Trophoblast cell (in vitro differentiated cells and primary cell): ENCODE results near the gene GLIPR1L2.

ENCODE experiments used
- DNase-seq, 2 donors: peaks; one replicate each; pipeline ENCODE4 v3.0.0-alpha.2; 2016
- H2AFZ ChIP-seq: 2 replicates; pipeline ENCODE4 v1.6.1; 2013; ENCODE audit warnings: low read length, moderate library complexity, mild to moderate bottlenecking; ENCODE audit not compliant: insufficient read depth, poor library complexity
- H2AK5ac ChIP-seq: 2 replicates; pipeline ENCODE4 v1.6.1; 2013; ENCODE audit warnings: mild to moderate bottlenecking, low read length
- H2BK120ac ChIP-seq: 2 replicates; pipeline ENCODE4 v1.6.1; 2013; ENCODE audit warnings: low read length, mild to moderate bottlenecking, moderate library complexity; ENCODE audit not compliant: insufficient read depth, poor library complexity
- H2BK12ac ChIP-seq: 2 replicates; pipeline ENCODE4 v1.6.1; 2013; ENCODE audit warnings: mild to moderate bottlenecking, low read length, moderate library complexity
- H2BK5ac ChIP-seq: 2 replicates; pipeline ENCODE4 v1.6.1; 2013; ENCODE audit warnings: low read length, low read depth, moderate library complexity, mild to moderate bottlenecking; ENCODE audit not compliant: poor library complexity
- H3K14ac ChIP-seq: 2 replicates; pipeline ENCODE4 v1.6.1; 2013; ENCODE audit warnings: mild to moderate bottlenecking, low read length
- H3K18ac ChIP-seq: 2 replicates; pipeline ENCODE4 v1.6.1; 2013; ENCODE audit warnings: mild to moderate bottlenecking, low read length
- H3K23ac ChIP-seq: 2 replicates; pipeline ENCODE4 v1.6.1; 2013; ENCODE audit warnings: low read length
- H3K27ac ChIP-seq: 2 replicates; pipeline ENCODE4 v1.5.1; 2013; ENCODE audit warnings: low read depth, mild to moderate bottlenecking, inconsistent platforms, low read length, moderate library complexity
- H3K27me3 ChIP-seq: 2 replicates; pipeline ENCODE4 v1.6.1; 2013; ENCODE audit warnings: inconsistent platforms, mild to moderate bottlenecking, low read length, moderate library complexity; ENCODE audit not compliant: insufficient read depth
- H3K36me3 ChIP-seq, 2 experiments: 1 replicate in 1 of 2; 2 replicates in 1 of 2; pipeline ENCODE4 v1.6.1; 2013; ENCODE audit warnings: low read length in 2 of 2, mild to moderate bottlenecking in 2 of 2, moderate library complexity in 1 of 2; ENCODE audit not compliant: insufficient read depth in 2 of 2, control insufficient read depth in 1 of 2
- H3K4ac ChIP-seq: 2 replicates; pipeline ENCODE4 v1.6.1; 2013; ENCODE audit warnings: low read depth, mild to moderate bottlenecking, low read length, moderate library complexity
- H3K4me1 ChIP-seq, 2 experiments: 1 replicate in 1 of 2; 2 replicates in 1 of 2; pipeline ENCODE4 v1.6.1; 2013; ENCODE audit warnings: low read length in 2 of 2, mild to moderate bottlenecking in 2 of 2, moderate library complexity in 1 of 2; ENCODE audit not compliant: insufficient read depth in 2 of 2, control insufficient read depth in 1 of 2
- H3K4me2 ChIP-seq: 2 replicates; pipeline ENCODE4 v1.6.1; 2013; ENCODE audit warnings: inconsistent platforms, mild to moderate bottlenecking, low read length, moderate library complexity
- H3K4me3 ChIP-seq: 2 replicates; pipeline ENCODE4 v1.5.1; 2013; ENCODE audit warnings: mild to moderate bottlenecking, low read depth, low read length, inconsistent platforms
- H3K79me1 ChIP-seq: one replicate; pipeline ENCODE4 v1.6.1; 2013; ENCODE audit warnings: low read length
- H3K79me2 ChIP-seq: 2 replicates; pipeline ENCODE4 v1.6.1; 2013; ENCODE audit warnings: low read length, mild to moderate bottlenecking; ENCODE audit not compliant: control insufficient read depth, insufficient read depth, poor library complexity
- H3K9ac ChIP-seq: 2 replicates; pipeline ENCODE4 v1.6.1; 2013; ENCODE audit warnings: mild to moderate bottlenecking, low read length
- H3K9me3 ChIP-seq: 2 replicates; pipeline ENCODE4 v1.6.1; 2013; ENCODE audit warnings: low read depth, mild to moderate bottlenecking, control low read depth, inconsistent platforms, low read length; ENCODE audit not compliant: insufficient read depth
- H4K12ac ChIP-seq: 2 replicates; pipeline ENCODE4 v1.6.1; 2013; ENCODE audit warnings: low read depth, mild to moderate bottlenecking, low read length, moderate library complexity
- H4K8ac ChIP-seq: 2 replicates; pipeline ENCODE4 v1.6.1; 2013; ENCODE audit warnings: low read depth, mild to moderate bottlenecking, low read length, moderate library complexity
- H4K91ac ChIP-seq: one replicate; pipeline ENCODE4 v1.6.1; 2013; ENCODE audit warnings: low read depth, mild to moderate bottlenecking, low read length, moderate library complexity
- WGBS: extraction: QIAGEN DNeasy Blood & Tissue Kit; methylation state at CpG from one replicate; pipeline ENCODE4 v1.1.7; 2013; ENCODE audit warnings: missing lambda C conversion rate; ENCODE audit not compliant: insufficient read length, insufficient coverage; ENCODE audit errors: extremely low coverage; 5-methylcytosine and 5-hydroxymethylcytosine counted together

The GLIPR1L2 gene

DNA sequence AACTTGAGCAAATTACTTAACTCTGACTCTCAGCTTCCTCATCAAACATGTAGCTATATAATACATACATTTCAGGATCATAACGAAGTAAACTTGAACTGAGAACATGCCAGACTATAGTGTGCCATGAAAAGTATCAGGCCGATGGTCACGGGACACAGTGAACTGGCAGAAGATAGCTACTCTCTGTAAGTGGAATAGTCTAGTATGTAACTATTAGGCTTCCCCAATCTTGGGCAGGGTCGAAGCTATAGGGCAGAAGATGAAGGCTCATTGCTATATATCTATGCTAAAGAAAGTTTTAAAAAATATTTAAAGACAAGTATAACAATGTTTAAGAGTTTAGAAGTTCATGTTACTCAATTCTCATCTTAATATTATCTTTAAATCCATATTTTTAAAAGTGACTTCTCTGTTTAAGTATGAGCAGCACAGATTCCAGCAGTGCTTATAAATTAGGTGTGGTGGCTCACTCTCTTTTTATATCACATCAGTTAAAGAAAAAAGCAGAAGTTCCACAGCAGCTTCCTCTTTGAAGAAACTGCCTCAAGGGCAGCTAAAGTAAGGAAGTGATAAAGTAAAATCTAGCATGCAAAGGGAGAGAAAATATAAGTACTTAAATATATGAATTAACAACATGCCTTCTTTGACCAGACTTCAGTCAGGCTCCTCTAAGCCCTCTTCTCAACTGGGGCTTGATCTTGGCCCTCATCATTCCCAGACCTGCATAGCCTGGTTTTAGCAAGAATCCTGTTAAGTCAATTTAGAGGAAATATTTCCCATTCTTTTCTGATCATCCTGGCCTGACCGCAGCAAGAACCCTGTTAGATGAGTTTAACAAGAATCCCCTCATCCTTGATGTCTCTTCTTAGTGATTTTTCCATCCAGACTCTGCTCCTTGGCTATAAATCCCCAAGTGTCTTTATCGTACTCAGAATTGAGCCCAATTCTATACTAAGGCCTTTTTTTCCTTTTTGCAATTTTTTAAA is 81.3 kb downstream of the GLIPR1L2 start:
- Histone ChIP-seq H2BK120ac (no peak overlapping the region), H3K14ac (no peak overlapping the region), H3K79me1 (no peaks in the 10 kb centered on the region), H3K9ac (no peak overlapping the region), H4K8ac (no peak overlapping the region), H3K4me1 (no peaks in the 10 kb centered on the region), H3K36me3 (no peaks in the 10 kb centered on the region), H3K9me3 (peaks cover under 1% of the 10 kb centered on the region), H4K12ac (no peak overlapping the region), H2AK5ac (no peak overlapping the region), H3K4me2 (no peak overlapping the region), H2BK12ac (no peak overlapping the region), H3K27ac (no peak overlapping the region), H4K91ac (no peak overlapping the region), H2BK5ac (no peak overlapping the region), H3K4me3 (no peak overlapping the region), H3K18ac (no peak overlapping the region), H3K23ac (no peak overlapping the region), H3K27me3 (no peaks in the 10 kb centered on the region), H3K79me2 (no peaks in the 10 kb centered on the region), H3K4ac (no peak overlapping the region), H2AFZ (no peak overlapping the region)
- DNase-seq: peak; percentile 68 to 82
- no CpG with 5 or more reads among the region's 6 CpGs for WGBS

DNA sequence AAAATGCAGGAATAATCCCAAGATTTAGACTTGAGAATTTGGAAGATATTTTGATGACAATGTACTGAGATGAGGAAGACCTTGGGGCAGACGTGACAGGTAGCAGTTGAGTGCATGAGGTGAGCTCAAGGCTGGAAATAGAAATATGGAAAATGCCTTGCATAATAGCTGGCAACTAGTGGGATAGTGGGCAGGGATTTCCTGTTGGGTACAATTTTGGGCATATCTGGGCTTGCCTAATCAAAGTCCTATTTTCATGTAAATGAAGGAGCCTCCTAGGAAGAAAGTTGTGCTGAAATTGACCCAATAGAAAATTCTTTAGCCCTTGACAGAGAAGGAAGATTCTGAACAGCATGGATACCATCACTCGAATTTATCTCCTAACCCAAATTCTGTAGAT is 83.2 kb downstream of the GLIPR1L2 start:
- H4K91ac ChIP-seq: no peak overlapping the region
- H3K9me3 ChIP-seq: no peaks in the 10 kb centered on the region
- no peak overlapping the region for H3K9ac ChIP-seq
- no peak overlapping the region for H3K27ac ChIP-seq
- no peaks in the 10 kb centered on the region for H3K27me3 ChIP-seq
- no peak overlapping the region for H3K23ac ChIP-seq
- H4K12ac ChIP-seq: no peak overlapping the region
- no peaks in the 10 kb centered on the region for H3K79me2 ChIP-seq
- no peak overlapping the region for H3K4ac ChIP-seq
- H3K4me3 ChIP-seq: no peak overlapping the region
- no peak overlapping the region for H2AK5ac ChIP-seq
- H2AFZ ChIP-seq: no peak overlapping the region
- H3K36me3 ChIP-seq: no peaks in the 10 kb centered on the region
- no peak overlapping the region for H2BK120ac ChIP-seq
- DNase-seq: no peak
- H3K79me1 ChIP-seq: no peaks in the 10 kb centered on the region
- WGBS: no CpG with 5 or more reads among the region's 2 CpGs
- no peak overlapping the region for H4K8ac ChIP-seq
- H2BK5ac ChIP-seq: no peak overlapping the region
- H2BK12ac ChIP-seq: no peak overlapping the region
- H3K14ac ChIP-seq: no peak overlapping the region
- H3K4me1 ChIP-seq: no peaks in the 10 kb centered on the region
- H3K4me2 ChIP-seq: no peak overlapping the region
- H3K18ac ChIP-seq: no peak overlapping the region

DNA sequence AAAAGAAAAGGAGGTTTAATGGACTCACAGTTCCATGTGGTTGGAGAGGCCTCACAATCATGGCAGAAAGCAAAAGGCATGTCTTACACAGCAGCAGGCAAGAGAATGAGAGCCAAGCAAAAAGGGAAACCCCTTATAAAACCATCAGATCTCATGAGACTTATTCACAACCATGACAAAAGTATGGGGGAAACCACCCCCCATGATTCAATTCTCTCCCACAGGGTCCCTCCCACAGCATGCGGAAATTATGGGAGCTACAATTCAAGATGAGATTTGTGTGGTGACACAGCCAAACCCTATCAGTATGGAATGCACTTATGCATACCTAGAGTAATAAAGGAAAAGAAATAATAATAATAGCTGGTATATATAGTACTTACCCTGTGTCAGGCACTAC is 85.2 kb downstream of the GLIPR1L2 start:
- DNase-seq: no peak
- no peak overlapping the region for H3K27ac ChIP-seq
- H2BK5ac ChIP-seq: no peak overlapping the region
- H2BK120ac ChIP-seq: no peak overlapping the region
- H2BK12ac ChIP-seq: no peak overlapping the region
- H3K4me3 ChIP-seq: no peak overlapping the region
- no peaks in the 10 kb centered on the region for H3K79me2 ChIP-seq
- H3K4me1 ChIP-seq: no peaks in the 10 kb centered on the region
- H3K14ac ChIP-seq: no peak overlapping the region
- H3K36me3 ChIP-seq: no peaks in the 10 kb centered on the region
- H3K4ac ChIP-seq: no peak overlapping the region
- no peak overlapping the region for H4K8ac ChIP-seq
- no peak overlapping the region for H3K18ac ChIP-seq
- no peaks in the 10 kb centered on the region for H3K9me3 ChIP-seq
- peaks cover 4% of the 10 kb centered on the region for H3K79me1 ChIP-seq
- no CpG with 5 or more reads among the region's 1 CpG for WGBS
- H3K9ac ChIP-seq: no peak overlapping the region
- H3K4me2 ChIP-seq: no peak overlapping the region
- no peak overlapping the region for H2AK5ac ChIP-seq
- no peak overlapping the region for H4K91ac ChIP-seq
- no peak overlapping the region for H2AFZ ChIP-seq
- no peak overlapping the region for H4K12ac ChIP-seq
- no peak overlapping the region for H3K23ac ChIP-seq
- no peaks in the 10 kb centered on the region for H3K27me3 ChIP-seq

DNA sequence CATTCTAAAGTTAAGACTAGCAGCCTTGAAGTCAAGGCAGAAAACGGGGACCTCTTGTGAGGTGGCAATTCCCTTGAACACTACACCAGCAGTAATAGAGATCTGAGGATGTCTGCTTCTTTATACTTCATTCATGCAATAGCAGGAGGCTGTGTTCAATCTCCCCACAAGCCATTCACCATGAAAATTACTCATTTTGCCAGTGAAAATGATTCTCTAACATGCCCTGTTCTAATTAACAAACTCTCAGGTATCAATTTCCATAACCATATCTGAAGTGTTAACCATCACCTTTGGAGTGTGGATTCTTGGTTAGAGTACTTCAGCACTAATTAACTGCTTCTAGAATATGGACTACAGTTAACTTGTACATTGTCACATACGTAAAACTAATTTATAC is 86.2 kb downstream of the GLIPR1L2 start:
- H3K79me1 ChIP-seq: peaks cover 5% of the 10 kb centered on the region
- H3K4me3 ChIP-seq: no peak overlapping the region
- H4K8ac ChIP-seq: no peak overlapping the region
- no peak overlapping the region for H3K4me2 ChIP-seq
- H3K4me1 ChIP-seq: peaks cover 0 to 3% of the 10 kb centered on the region in 2 experiments
- H2AK5ac ChIP-seq: no peak overlapping the region
- no peak overlapping the region for H2BK5ac ChIP-seq
- no peak overlapping the region for H2BK120ac ChIP-seq
- no peaks in the 10 kb centered on the region for H3K36me3 ChIP-seq
- H3K14ac ChIP-seq: no peak overlapping the region
- DNase-seq: no peak
- no peak overlapping the region for H4K12ac ChIP-seq
- no peak overlapping the region for H4K91ac ChIP-seq
- H3K4ac ChIP-seq: no peak overlapping the region
- no peak overlapping the region for H3K9ac ChIP-seq
- no peak overlapping the region for H2AFZ ChIP-seq
- no CpG with 5 or more reads among the region's 2 CpGs for WGBS
- H3K23ac ChIP-seq: no peak overlapping the region
- no peaks in the 10 kb centered on the region for H3K79me2 ChIP-seq
- H3K27me3 ChIP-seq: no peaks in the 10 kb centered on the region
- H3K9me3 ChIP-seq: no peaks in the 10 kb centered on the region
- no peak overlapping the region for H2BK12ac ChIP-seq
- no peak overlapping the region for H3K27ac ChIP-seq
- no peak overlapping the region for H3K18ac ChIP-seq
